GM19193 (cell line): ENCODE data around the gene BCO2.

Source experiments
- POLR2A ChIP-seq: IDR thresholded peaks from 4 replicates; pipeline ENCODE4 v1.6.1; 2011; ENCODE audit not compliant: insufficient read depth, insufficient read length; ENCODE audit errors: extremely low read depth

Gene BCO2

GRCh38 chr11:112253605-112254242 is 78.4 kb downstream of the BCO2 start:
- no peak for TF ChIP-seq POLR2A

- no peak for TF ChIP-seq POLR2A
Observed at GRCh38 chr11:112255067-112255720, 79.9 kb downstream of the BCO2 start.

GRCh38 chr11:112260490-112260889 is 85.2 kb downstream of the BCO2 start, which contains the start of gene PLET1:
Gene PLET1 (minus strand): TSS chr11:112260860. CDS start chr11:112260589, 271 bp downstream.
- no peak for TF ChIP-seq POLR2A

GRCh38 chr11:112265659-112266409 is 90.5 kb downstream of the BCO2 start:
- no peak for TF ChIP-seq POLR2A

GRCh38 chr11:112266410-112266778 is 91.1 kb downstream of the BCO2 start:
- no peak for TF ChIP-seq POLR2A

GRCh38 chr11:112267188-112267591 is 91.9 kb downstream of the BCO2 start:
- no peak for TF ChIP-seq POLR2A

- no peak for TF ChIP-seq POLR2A
Observed at GRCh38 chr11:112268406-112268805, 93.1 kb downstream of the BCO2 start.
